22Rv1 (cell line): ENCODE data around the gene DIPK1B.

ENCODE experiments used
- H3K27ac ChIP-seq: fragments of 450-650 bp; 2 replicates; pipeline ENCODE4 v1.5.1; 2017
- CTCF ChIP-seq: fragments of 450-650 bp; IDR thresholded peaks from 2 replicates; pipeline ENCODE4 v1.5.1; 2017; ENCODE audit warnings: mild to moderate bottlenecking
- ZFX ChIP-seq: fragments of 450-650 bp; IDR thresholded peaks from 2 replicates; pipeline ENCODE4 v1.6.1; 2017; ENCODE audit warnings: antibody characterized with exemption, borderline replicate concordance

The DIPK1B gene

GRCh38 chr9:136757751-136758140 is 45.4 kb downstream of the DIPK1B start:
- H3K27ac ChIP-seq = no peak overlapping the region
- TF ChIP-seq ZFX (no peak), CTCF (no peak)

GRCh38 chr9:136759001-136759400 is 46.6 kb downstream of the DIPK1B start:
- H3K27ac ChIP-seq = no peak overlapping the region
- TF ChIP-seq CTCF (no peak), ZFX (no peak)

GRCh38 chr9:136759436-136760325 is 47.3 kb downstream of the DIPK1B start:
- TF ChIP-seq CTCF (no peak), ZFX (no peak)
- no peak overlapping the region for H3K27ac ChIP-seq

- TF ChIP-seq CTCF (no peak), ZFX (no peak)
- no peak overlapping the region for H3K27ac ChIP-seq
Observed at GRCh38 chr9:136760424-136760823, 48.1 kb downstream of the DIPK1B start.

- H3K27ac ChIP-seq = peak overlapping the region; percentile 22; the same call in 1 of the 2 replicates
- TF ChIP-seq CTCF = peak; percentile 87
Observed at GRCh38 chr9:136760834-136761544, 48.6 kb downstream of the DIPK1B start.

- peak overlapping the region; percentile 22; the same call in 1 of the 2 replicates for H3K27ac ChIP-seq
- TF ChIP-seq ZFX (no peak), CTCF (no peak)
Observed at GRCh38 chr9:136761545-136761981, 49.2 kb downstream of the DIPK1B start.

GRCh38 chr9:136762221-136762691 is 49.9 kb downstream of the DIPK1B start:
- no peak for TF ChIP-seq CTCF
- no peak for TF ChIP-seq ZFX
- peak overlapping the region; percentile 40; the same call in 1 of the 2 replicates for H3K27ac ChIP-seq
